ENCODE results near the gene CTNND1. TPM values are rescaled to one million over a fixed set of nuclear protein-coding genes. Genes with fewer than 3 reads are reported as not detected.

Gene CTNND1
- total RNA-seq, 1 donor from 2014 or later = 6.2 TPM

GRCh38 chr11:57771365-57771764 lies 9.8 kb downstream of the CTNND1 start:
- no peak for DNase-seq (ENCODE audit: low spot score)
- peaks cover 9% of the 10 kb centered on the region for H3K4me1 Mint-ChIP-seq (ENCODE audit: low read depth)
- H3K27ac Mint-ChIP-seq = no peak overlapping the region
- no peaks in the 10 kb centered on the region for H3K36me3 Mint-ChIP-seq (ENCODE audit: low read depth)
- no peaks in the 10 kb centered on the region for H3K9me3 Mint-ChIP-seq
- H3K4me3 Mint-ChIP-seq (ENCODE audit: low read depth) = no peak overlapping the region
- intact Hi-C loops (cut with micrococcal nuclease) = no loop called here
- H3K27me3 Mint-ChIP-seq (ENCODE audit: low read depth) = no peaks in the 10 kb centered on the region

GRCh38 chr11:57772562-57772961 lies 11.0 kb downstream of the CTNND1 start:
- no peak overlapping the region for H3K4me3 Mint-ChIP-seq (ENCODE audit: low read depth)

GRCh38 chr11:57773026-57773598 lies 11.5 kb downstream of the CTNND1 start:
- H3K36me3 Mint-ChIP-seq (ENCODE audit: low read depth) = no peaks in the 10 kb centered on the region
- H3K27ac Mint-ChIP-seq = no peak overlapping the region
- H3K9me3 Mint-ChIP-seq = no peaks in the 10 kb centered on the region
- intact Hi-C loops (cut with micrococcal nuclease) = no loop called here
- no peak overlapping the region for H3K4me3 Mint-ChIP-seq (ENCODE audit: low read depth)
- H3K27me3 Mint-ChIP-seq (ENCODE audit: low read depth) = no peaks in the 10 kb centered on the region
- no peak for DNase-seq (ENCODE audit: low spot score)
- peaks cover 9% of the 10 kb centered on the region for H3K4me1 Mint-ChIP-seq (ENCODE audit: low read depth)

More at GRCh38 chr11:57772562-57772961, 11.0 kb downstream of the CTNND1 start:
- no peak for DNase-seq (ENCODE audit: low spot score)
- intact Hi-C loops (cut with micrococcal nuclease) = no loop called here
- Mint-ChIP-seq H3K9me3 (no peaks in the 10 kb centered on the region), H3K4me1 (ENCODE audit: low read depth) (peaks cover 9% of the 10 kb centered on the region), H3K36me3 (ENCODE audit: low read depth) (no peaks in the 10 kb centered on the region), H3K27ac (no peak overlapping the region), H3K27me3 (ENCODE audit: low read depth) (no peaks in the 10 kb centered on the region)

DNA sequence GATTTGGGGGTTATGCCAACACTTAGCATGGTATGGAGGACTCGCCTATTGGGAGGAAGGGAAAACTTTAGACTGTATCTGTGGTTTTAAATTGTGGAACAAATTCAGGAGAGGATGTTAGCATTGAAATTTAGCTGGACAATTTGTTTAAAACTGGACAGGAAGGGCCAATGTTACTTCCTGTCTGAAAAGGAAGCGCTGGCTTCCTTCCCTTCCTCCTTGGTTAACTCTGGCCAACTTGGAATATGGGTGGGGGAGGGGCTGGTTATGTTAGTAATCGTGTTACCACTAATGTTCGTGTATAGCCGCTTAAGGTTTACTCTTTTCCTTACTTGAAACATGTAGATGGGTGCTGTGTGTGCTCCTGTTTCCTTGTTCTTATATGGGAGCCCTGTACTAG lies 13.9 kb downstream of the CTNND1 start:
- H3K9me3 Mint-ChIP-seq = no peaks in the 10 kb centered on the region
- H3K4me3 Mint-ChIP-seq (ENCODE audit: low read depth) = no peak overlapping the region
- no peaks in the 10 kb centered on the region for H3K27me3 Mint-ChIP-seq (ENCODE audit: low read depth)
- no peak for DNase-seq (ENCODE audit: low spot score)
- H3K27ac Mint-ChIP-seq = no peak overlapping the region
- peaks cover 9% of the 10 kb centered on the region for H3K4me1 Mint-ChIP-seq (ENCODE audit: low read depth)
- no peaks in the 10 kb centered on the region for H3K36me3 Mint-ChIP-seq (ENCODE audit: low read depth)
- intact Hi-C loops (cut with micrococcal nuclease) = no loop called here

- DNase-seq (ENCODE audit: low spot score) = no peak
- Mint-ChIP-seq H3K4me3 (ENCODE audit: low read depth) (no peak overlapping the region), H3K4me1 (ENCODE audit: low read depth) (peaks cover 9% of the 10 kb centered on the region), H3K27ac (no peak overlapping the region), H3K9me3 (no peaks in the 10 kb centered on the region), H3K27me3 (ENCODE audit: low read depth) (no peaks in the 10 kb centered on the region), H3K36me3 (ENCODE audit: low read depth) (no peaks in the 10 kb centered on the region)
- intact Hi-C loops (cut with micrococcal nuclease) = no loop called here
Measured at GRCh38 chr11:57776031-57776521, 14.5 kb downstream of the CTNND1 start.

- intact Hi-C loops (cut with micrococcal nuclease) = no loop called here
- H3K27ac Mint-ChIP-seq = no peak overlapping the region
- peaks cover 13% of the 10 kb centered on the region for H3K4me1 Mint-ChIP-seq (ENCODE audit: low read depth)
- no peaks in the 10 kb centered on the region for H3K9me3 Mint-ChIP-seq
- H3K4me3 Mint-ChIP-seq (ENCODE audit: low read depth) = no peak overlapping the region
- H3K27me3 Mint-ChIP-seq (ENCODE audit: low read depth) = no peaks in the 10 kb centered on the region
- H3K36me3 Mint-ChIP-seq (ENCODE audit: low read depth) = no peaks in the 10 kb centered on the region
- DNase-seq (ENCODE audit: low spot score) = no peak
Measured at GRCh38 chr11:57776577-57777210, 15.1 kb downstream of the CTNND1 start.

DNA sequence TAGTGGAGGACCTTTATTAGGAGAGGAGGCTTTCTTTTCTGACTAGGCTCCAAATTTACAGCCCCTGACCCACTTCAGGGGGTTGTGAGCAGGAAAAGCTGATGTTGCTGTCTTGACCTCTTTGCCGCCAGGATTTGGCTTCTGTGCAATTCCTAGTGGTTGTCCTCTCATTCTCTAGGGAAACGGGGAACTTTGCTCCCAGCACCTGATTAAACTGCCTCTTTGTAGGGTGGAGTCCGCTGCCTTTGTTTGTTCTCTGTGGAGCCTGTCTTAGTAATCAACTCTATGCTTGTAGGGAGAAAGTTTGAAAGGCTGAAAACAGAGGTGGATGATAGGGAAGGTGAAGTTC lies 16.3 kb downstream of the CTNND1 start:
- Mint-ChIP-seq H3K27me3 (ENCODE audit: low read depth) (no peaks in the 10 kb centered on the region), H3K36me3 (ENCODE audit: low read depth) (no peaks in the 10 kb centered on the region), H3K4me3 (ENCODE audit: low read depth) (no peak overlapping the region), H3K27ac (no peak overlapping the region), H3K4me1 (ENCODE audit: low read depth) (peaks cover 11% of the 10 kb centered on the region), H3K9me3 (no peaks in the 10 kb centered on the region)
- intact Hi-C loops (cut with micrococcal nuclease) = no loop called here
- no peak for DNase-seq (ENCODE audit: low spot score)

DNA sequence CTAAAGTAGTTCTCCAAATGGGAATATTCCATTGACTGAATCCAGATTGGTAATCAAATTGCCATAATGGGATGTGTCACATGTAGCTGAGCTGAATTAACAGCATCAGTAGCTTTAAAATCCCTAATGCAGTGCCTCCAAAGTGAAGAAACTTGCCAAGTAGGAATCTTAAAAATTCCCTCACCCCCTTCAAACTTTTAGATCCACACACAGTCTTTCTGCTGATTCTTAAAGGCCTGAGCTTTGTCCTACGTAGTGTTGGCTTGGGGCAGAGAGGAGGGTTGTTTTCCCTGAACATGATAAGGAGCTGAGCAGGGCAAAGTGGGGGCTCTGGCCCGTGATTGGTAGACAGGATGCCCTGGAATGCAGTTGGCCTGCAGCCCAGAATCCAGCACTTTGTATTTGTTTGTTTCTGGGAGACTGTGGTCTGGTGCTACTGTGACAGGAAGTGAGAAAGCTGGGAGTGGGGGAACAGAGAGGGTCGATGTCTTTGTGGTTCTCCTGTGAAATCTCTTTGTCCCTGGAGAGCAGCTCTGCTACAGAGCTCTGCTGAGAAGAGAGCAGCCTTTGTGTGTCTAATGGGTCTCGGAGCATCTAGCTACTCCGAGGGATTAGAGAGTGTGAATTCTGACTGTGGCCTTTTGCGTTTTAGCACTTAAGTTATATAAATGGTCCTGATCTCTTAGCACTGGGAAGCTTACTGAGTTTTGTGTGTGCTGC lies 16.9 kb downstream of the CTNND1 start:
- no peak for DNase-seq (ENCODE audit: low spot score)
- no peak overlapping the region for H3K27ac Mint-ChIP-seq
- H3K36me3 Mint-ChIP-seq (ENCODE audit: low read depth) = no peaks in the 10 kb centered on the region
- intact Hi-C loops (cut with micrococcal nuclease) = no loop called here
- no peaks in the 10 kb centered on the region for H3K27me3 Mint-ChIP-seq (ENCODE audit: low read depth)
- no peak overlapping the region for H3K4me3 Mint-ChIP-seq (ENCODE audit: low read depth)
- H3K9me3 Mint-ChIP-seq = no peaks in the 10 kb centered on the region
- peaks cover 10% of the 10 kb centered on the region for H3K4me1 Mint-ChIP-seq (ENCODE audit: low read depth)

DNA sequence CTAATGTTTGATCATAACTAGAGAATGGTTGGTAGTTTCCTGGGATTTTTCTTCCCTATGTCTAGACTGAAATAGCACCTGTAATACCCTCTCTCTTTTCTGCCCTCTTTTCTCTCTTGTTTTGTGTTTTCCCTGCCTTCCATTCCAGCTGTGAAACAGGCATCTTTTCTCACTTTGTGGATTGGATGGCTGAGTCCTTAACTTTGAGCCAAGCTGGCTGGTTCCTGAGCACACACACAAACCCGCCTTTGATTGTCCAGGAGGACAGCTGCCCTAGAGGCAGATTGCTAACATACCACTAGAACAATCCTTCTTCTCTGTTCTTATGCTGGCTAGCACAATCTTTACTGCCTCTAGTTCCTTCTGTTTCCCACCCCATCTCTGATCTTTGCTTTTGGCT lies 17.7 kb downstream of the CTNND1 start:
- Mint-ChIP-seq H3K36me3 (ENCODE audit: low read depth) (no peaks in the 10 kb centered on the region), H3K4me1 (ENCODE audit: low read depth) (peaks cover 10% of the 10 kb centered on the region), H3K4me3 (ENCODE audit: low read depth) (no peak overlapping the region), H3K9me3 (no peaks in the 10 kb centered on the region), H3K27me3 (ENCODE audit: low read depth) (no peaks in the 10 kb centered on the region), H3K27ac (no peak overlapping the region)
- no peak for DNase-seq (ENCODE audit: low spot score)
- intact Hi-C loops (cut with micrococcal nuclease) = no loop called here

DNA sequence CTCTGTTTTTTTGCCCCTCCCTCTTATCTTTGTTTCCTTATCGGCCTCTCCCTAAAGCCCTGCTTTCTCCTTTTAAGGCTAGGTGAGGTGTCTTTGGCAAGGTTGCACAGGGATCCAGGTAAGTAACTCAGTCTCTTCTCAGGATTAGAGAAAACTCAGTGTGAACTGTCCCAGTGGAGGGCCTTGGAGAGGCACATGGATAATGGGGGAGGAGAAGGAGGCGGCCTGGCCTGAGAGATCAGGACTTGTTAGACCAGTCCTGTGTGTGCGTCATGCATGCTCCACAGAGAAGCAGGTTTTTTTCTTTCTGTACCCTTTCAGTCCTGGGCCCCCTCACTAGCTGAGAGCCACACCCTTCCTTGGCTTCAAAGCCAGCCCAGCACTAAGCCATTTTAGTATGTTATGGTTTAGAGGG lies 19.9 kb downstream of the CTNND1 start:
- no peaks in the 10 kb centered on the region for H3K36me3 Mint-ChIP-seq (ENCODE audit: low read depth)

GRCh38 chr11:57785072-57785471 lies 23.5 kb downstream of the CTNND1 start:
- no peak for DNase-seq (ENCODE audit: low spot score)
- Mint-ChIP-seq H3K36me3 (ENCODE audit: low read depth) (no peaks in the 10 kb centered on the region), H3K4me1 (ENCODE audit: low read depth) (peaks cover 12% of the 10 kb centered on the region), H3K4me3 (ENCODE audit: low read depth) (no peak overlapping the region), H3K27me3 (ENCODE audit: low read depth) (no peaks in the 10 kb centered on the region), H3K27ac (no peak overlapping the region), H3K9me3 (no peaks in the 10 kb centered on the region)
- intact Hi-C loops (cut with micrococcal nuclease) = no loop called here

More for the DNA sequence above, 19.9 kb downstream of the CTNND1 start:
- no peak overlapping the region for H3K4me3 Mint-ChIP-seq (ENCODE audit: low read depth)
- no peak overlapping the region for H3K27ac Mint-ChIP-seq
- no peaks in the 10 kb centered on the region for H3K27me3 Mint-ChIP-seq (ENCODE audit: low read depth)
- H3K9me3 Mint-ChIP-seq = no peaks in the 10 kb centered on the region
- peaks cover 6% of the 10 kb centered on the region for H3K4me1 Mint-ChIP-seq (ENCODE audit: low read depth)
- intact Hi-C loops (cut with micrococcal nuclease) = no loop called here
- no peak for DNase-seq (ENCODE audit: low spot score)

DNA sequence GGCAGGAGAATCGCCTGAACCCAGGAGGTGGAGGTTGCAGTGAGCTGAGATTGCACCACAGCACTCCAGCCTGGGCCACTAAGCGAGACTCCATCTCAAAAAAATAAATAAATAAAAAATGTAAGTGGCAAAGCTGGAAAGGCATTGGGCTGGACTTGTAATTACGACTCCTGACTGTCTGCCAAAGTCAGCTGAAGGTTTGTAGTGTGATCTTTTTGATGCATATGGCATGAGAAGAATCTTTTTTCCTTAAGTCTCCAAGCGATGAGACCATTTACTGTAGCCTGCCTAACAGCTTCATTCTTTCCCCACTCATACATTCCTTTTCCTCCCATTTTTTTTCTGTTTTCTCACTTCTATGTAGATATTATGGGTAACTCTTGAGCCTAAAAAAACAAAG lies 24.8 kb downstream of the CTNND1 start:
- no peak overlapping the region for H3K27ac Mint-ChIP-seq
- intact Hi-C loops (cut with micrococcal nuclease) = no loop called here
- H3K27me3 Mint-ChIP-seq (ENCODE audit: low read depth) = no peaks in the 10 kb centered on the region
- no peak overlapping the region for H3K4me3 Mint-ChIP-seq (ENCODE audit: low read depth)
- no peaks in the 10 kb centered on the region for H3K36me3 Mint-ChIP-seq (ENCODE audit: low read depth)
- H3K9me3 Mint-ChIP-seq = no peaks in the 10 kb centered on the region
- H3K4me1 Mint-ChIP-seq (ENCODE audit: low read depth) = peaks cover 15% of the 10 kb centered on the region
- DNase-seq (ENCODE audit: low spot score) = no peak

DNA sequence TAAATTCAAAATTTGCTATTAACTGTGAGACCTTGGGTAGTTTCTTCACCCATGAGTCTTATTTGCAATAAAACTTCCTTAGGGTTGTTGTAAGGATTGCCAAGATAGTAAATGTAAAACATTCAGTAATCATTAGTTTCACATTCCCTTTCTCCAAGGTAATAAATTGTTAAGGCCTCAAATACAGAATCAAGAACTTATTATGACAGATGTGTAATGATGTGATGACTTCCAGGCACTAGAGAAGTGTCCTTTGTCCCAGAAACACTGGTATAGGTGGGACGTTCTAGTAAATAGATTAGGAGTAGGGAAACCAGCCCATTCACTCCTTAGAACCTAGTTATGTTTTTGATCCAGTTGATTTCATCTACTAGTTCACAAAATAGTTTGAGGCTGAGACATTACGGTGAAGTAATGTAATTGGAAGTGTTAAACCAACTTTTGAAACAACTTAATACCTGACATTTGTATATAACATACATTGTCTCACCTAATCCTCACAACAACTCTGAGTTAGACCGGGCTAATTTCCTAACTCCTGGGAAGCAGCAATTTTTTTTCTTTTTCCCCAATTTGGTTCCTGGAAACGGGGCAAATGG lies 25.5 kb downstream of the CTNND1 start:
- intact Hi-C loops (cut with micrococcal nuclease) = no loop called here
- no peak overlapping the region for H3K27ac Mint-ChIP-seq
- peaks cover 15% of the 10 kb centered on the region for H3K4me1 Mint-ChIP-seq (ENCODE audit: low read depth)
- no peak for DNase-seq (ENCODE audit: low spot score)
- H3K9me3 Mint-ChIP-seq = no peaks in the 10 kb centered on the region
- no peaks in the 10 kb centered on the region for H3K27me3 Mint-ChIP-seq (ENCODE audit: low read depth)
- H3K4me3 Mint-ChIP-seq (ENCODE audit: low read depth) = no peak overlapping the region
- no peaks in the 10 kb centered on the region for H3K36me3 Mint-ChIP-seq (ENCODE audit: low read depth)
